ENCODE data around the gene SLC16A2. TPM values are rescaled to one million over a fixed set of nuclear protein-coding genes. Genes with fewer than 3 reads are reported as not detected.

Gene SLC16A2
- total RNA-seq, 1 experiment from 2014 or later: 0.32 TPM

- no peaks in the 10 kb centered on the region for H3K9me3 ChIP-seq (ENCODE audit: control insufficient read depth in 1 of 2, insufficient read depth in 1 of 2, low read depth in 1 of 2, low read length in 2 of 2)
- H3K79me2 ChIP-seq (ENCODE audit: insufficient read depth, low read length): no peaks in the 10 kb centered on the region
- RAD21 ChIA-PET (ENCODE audit: low non-redundant PET in 1 of 2, low total read pairs in 2 of 2, uncharacterized antibody in 2 of 2, unreplicated experiment in 2 of 2): no interaction called here
- H3K9ac ChIP-seq (ENCODE audit: low read length): no peak overlapping the region
- H3K4me3 ChIP-seq (replicated peaks in 1 of 2; ENCODE audit: low read depth in 1 of 2, low read length in 2 of 2): no peak overlapping the region
- H3K27me3 ChIP-seq (ENCODE audit: insufficient read depth, low read length): no peaks in the 10 kb centered on the region
- POLR2A ChIA-PET: no interaction called here
- H2AFZ ChIP-seq (ENCODE audit: low read depth, low read length, poor library complexity, severe bottlenecking): no peak overlapping the region
- no peak overlapping the region for H3K27ac ChIP-seq (ENCODE audit: low read depth, low read length)
- no peaks in the 10 kb centered on the region for H4K20me1 ChIP-seq (ENCODE audit: insufficient read depth)
- no TSS peak for BruUV-seq (replicated peaks)
- no peaks in the 10 kb centered on the region for H3K36me3 ChIP-seq (ENCODE audit: control insufficient read depth in 1 of 2, insufficient read depth in 2 of 2, low read length in 2 of 2)
- TF ChIP-seq EGR1 (IDR thresholded peaks at IDR 0.05; ENCODE audit: low read depth) (no peak), FOSL1 (IDR thresholded peaks at IDR 0.05; ENCODE audit: low read depth) (no peak), ZFX (IDR thresholded peaks at IDR 0.05) (no peak), MAX (IDR thresholded peaks at IDR 0.05) (no peak), ATF3 (IDR thresholded peaks at IDR 0.05) (no peak), CBX3 (IDR thresholded peaks at IDR 0.05; ENCODE audit: low read depth) (no peak), SP1 (IDR thresholded peaks at IDR 0.05; ENCODE audit: low read depth) (no peak), ZBTB33 (IDR thresholded peaks at IDR 0.05; ENCODE audit: extremely low read depth, insufficient replicate concordance, low read length) (no peak), ZNF274 (IDR thresholded peaks at IDR 0.05; ENCODE audit: low read depth, low read length) (no peak), RAD21 (IDR thresholded peaks at IDR 0.05; ENCODE audit: low read depth) (no peak)
- H3K9me2 ChIP-seq (ENCODE audit: insufficient read depth): no peaks in the 10 kb centered on the region
- no peak for DNase-seq (ENCODE audit: low read depth, low spot score)
- no peak overlapping the region for H3K4me2 ChIP-seq (ENCODE audit: low read length)
- intact Hi-C loops (cut with micrococcal nuclease): no loop called here
- ATAC-seq: no peak
- CTCF ChIA-PET: no interaction called here
- no peaks in the 10 kb centered on the region for H3K4me1 ChIP-seq (ENCODE audit: control insufficient read depth in 1 of 2, insufficient read depth in 2 of 2, low read length in 2 of 2)
Measured at GRCh38 chrX:74395556-74395955, 25.7 kb upstream of the SLC16A2 start.

All from HCT116 (cell line).